ENCODE measurements around the gene CCDC117.

The CCDC117 gene

GRCh38 chr22:28771195-28771791 lies 1.2 kb upstream of the CCDC117 start:
- DNase-seq, result no peak

GRCh38 chr22:28773461-28773867 lies 969 bp downstream of the CCDC117 start:
- no peak for DNase-seq

GRCh38 chr22:28774378-28774777 lies 1.9 kb downstream of the CCDC117 start:
- no peak for DNase-seq

GRCh38 chr22:28779833-28780232 lies 7.3 kb downstream of the CCDC117 start:
- DNase-seq, result no peak

- no peak for DNase-seq
These were observed 7.8 kb downstream of the CCDC117 start for GRCh38 chr22:28780296-28780695.

- no peak for DNase-seq
These were observed 11.5 kb downstream of the CCDC117 start for GRCh38 chr22:28783786-28784671.

- DNase-seq, result no peak
These were observed 16.1 kb downstream of the CCDC117 start for GRCh38 chr22:28788601-28789000.

- DNase-seq, result no peak
These were observed 18.6 kb downstream of the CCDC117 start for GRCh38 chr22:28791124-28791523.

GRCh38 chr22:28791841-28792490 lies 19.5 kb downstream of the CCDC117 start:
- DNase-seq, result no peak

- no peak for DNase-seq
These were observed 20.2 kb downstream of the CCDC117 start for GRCh38 chr22:28792491-28793383.

- DNase-seq, result no peak
These were observed 21.6 kb downstream of the CCDC117 start for GRCh38 chr22:28793976-28794584.

- DNase-seq, result no peak
These were observed 22.7 kb downstream of the CCDC117 start for GRCh38 chr22:28795071-28795693.

GRCh38 chr22:28795932-28796856 lies 23.7 kb downstream of the CCDC117 start:
- no peak for DNase-seq

GRCh38 chr22:28798810-28799605 lies 26.5 kb downstream of the CCDC117 start:
- peak in 1 of 2 experiments; percentile 18 for DNase-seq

- no peak for DNase-seq
These were observed 27.3 kb downstream of the CCDC117 start for GRCh38 chr22:28799606-28800307.

GRCh38 chr22:28800308-28801041 lies 28.0 kb downstream of the CCDC117 start, which contains the start of gene XBP1:
TSS of gene XBP1 (minus strand) at chr22:28800569.
- peak; percentile 80 to 83 for DNase-seq

GRCh38 chr22:28801845-28802594 lies 29.5 kb downstream of the CCDC117 start:
- no peak for DNase-seq
